DOHH2 (cell line): ENCODE measurements around the gene DYRK1A.

ENCODE experiments used
- EZH2phosphoT487 ChIP-seq: fragments of 200-600 bp; sonication (generic); IDR thresholded peaks from 2 replicates; pipeline ENCODE4 v1.6.1; 2017; ENCODE audit warnings: borderline replicate concordance, mild to moderate bottlenecking, antibody characterized with exemption, low read length, moderate library complexity, mixed read lengths
- TF ChIP-seq, protein P1 (sequence below): fragments of 200-600 bp; sonication (generic); IDR thresholded peaks from one replicate; pipeline ENCODE4 v1.5.1; 2014; ENCODE audit warnings: antibody characterized with exemption, mild to moderate bottlenecking, low read depth, low read length; ENCODE audit not compliant: poor library complexity, severe bottlenecking

DNA sequence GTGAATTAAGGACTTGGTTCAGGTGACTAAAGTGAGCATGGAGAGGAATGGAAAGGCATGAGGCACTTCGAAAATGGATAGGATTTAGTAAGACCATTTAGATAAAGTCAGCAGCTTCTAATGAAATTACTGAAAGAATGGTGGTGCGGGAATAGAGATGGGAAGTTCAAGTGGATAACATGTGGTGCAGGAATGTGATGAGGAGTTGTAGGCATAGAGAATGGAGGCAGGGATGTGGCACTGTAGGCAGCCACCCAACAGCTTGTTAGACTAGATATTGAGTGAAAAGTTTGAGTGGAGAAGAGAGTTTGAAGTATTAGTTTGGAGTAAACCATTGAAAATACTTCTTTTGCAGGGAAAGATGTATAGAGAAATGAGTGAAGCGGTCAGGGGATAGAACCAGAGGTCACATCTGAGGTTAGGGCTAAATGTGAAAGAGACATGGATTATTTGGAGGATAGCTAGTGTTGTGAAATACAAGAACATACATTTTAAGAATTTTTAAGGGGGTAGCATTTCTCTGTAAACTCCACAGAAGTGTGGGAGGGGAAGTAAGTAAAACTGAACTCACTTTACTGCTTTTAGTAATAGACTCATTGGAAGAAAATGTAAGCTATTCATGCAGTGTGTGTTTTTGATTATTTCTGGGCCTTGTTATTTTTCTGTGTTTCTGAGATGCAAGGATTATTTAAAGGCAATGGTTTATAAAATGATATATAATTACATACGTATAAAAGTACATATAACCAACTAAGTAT lies 46.2 kb downstream of the DYRK1A start:
- TF ChIP-seq, protein P1, sequence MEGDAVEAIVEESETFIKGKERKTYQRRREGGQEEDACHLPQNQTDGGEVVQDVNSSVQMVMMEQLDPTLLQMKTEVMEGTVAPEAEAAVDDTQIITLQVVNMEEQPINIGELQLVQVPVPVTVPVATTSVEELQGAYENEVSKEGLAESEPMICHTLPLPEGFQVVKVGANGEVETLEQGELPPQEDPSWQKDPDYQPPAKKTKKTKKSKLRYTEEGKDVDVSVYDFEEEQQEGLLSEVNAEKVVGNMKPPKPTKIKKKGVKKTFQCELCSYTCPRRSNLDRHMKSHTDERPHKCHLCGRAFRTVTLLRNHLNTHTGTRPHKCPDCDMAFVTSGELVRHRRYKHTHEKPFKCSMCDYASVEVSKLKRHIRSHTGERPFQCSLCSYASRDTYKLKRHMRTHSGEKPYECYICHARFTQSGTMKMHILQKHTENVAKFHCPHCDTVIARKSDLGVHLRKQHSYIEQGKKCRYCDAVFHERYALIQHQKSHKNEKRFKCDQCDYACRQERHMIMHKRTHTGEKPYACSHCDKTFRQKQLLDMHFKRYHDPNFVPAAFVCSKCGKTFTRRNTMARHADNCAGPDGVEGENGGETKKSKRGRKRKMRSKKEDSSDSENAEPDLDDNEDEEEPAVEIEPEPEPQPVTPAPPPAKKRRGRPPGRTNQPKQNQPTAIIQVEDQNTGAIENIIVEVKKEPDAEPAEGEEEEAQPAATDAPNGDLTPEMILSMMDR, result no peak
- TF ChIP-seq EZH2phosphoT487, result no peak
